GM12878 (cell line): Measurements from ENCODE around the gene RNF169.

Source experiments
- CREB1 ChIP-seq: IDR thresholded peaks from 2 replicates; pipeline ENCODE4 v1.6.1; 2012; ENCODE audit warnings: low read depth, mild to moderate bottlenecking, inconsistent platforms
- EP300 ChIP-seq, 2 experiments: fragments of 150-350 bp in 1 of 2; IDR thresholded peaks; 2 replicates each; pipeline ENCODE4 v1.6.1; 2011 to 2012; ENCODE audit warnings: low read depth in 2 of 2, low read length in 2 of 2, borderline replicate concordance in 1 of 2, improper control_type of control experiment in 1 of 2, inconsistent platforms in 1 of 2; ENCODE audit not compliant: control insufficient read depth in 1 of 2
- JUNB ChIP-seq: IDR thresholded peaks from 2 replicates; pipeline ENCODE4 v1.6.1; 2016; ENCODE audit warnings: antibody characterized with exemption, mild to moderate bottlenecking
- KAT2A ChIP-seq: conservative IDR thresholded peaks from 2 replicates; pipeline ENCODE4 v1.6.1; 2011; ENCODE audit warnings: low read depth, low read length; ENCODE audit not compliant: control insufficient read depth
- PML ChIP-seq: IDR thresholded peaks from 2 replicates; pipeline ENCODE4 v1.6.1; 2012; ENCODE audit warnings: low read length, inconsistent platforms
- POLR2A ChIP-seq: IDR thresholded peaks from 2 replicates; pipeline ENCODE4 v1.6.1; 2011; ENCODE audit warnings: low read depth, mild to moderate bottlenecking, low read length
- RAD21 ChIP-seq: IDR thresholded peaks from 2 replicates; pipeline ENCODE4 v1.6.1; 2011; ENCODE audit warnings: mild to moderate bottlenecking, low read depth, low read length, moderate library complexity; ENCODE audit not compliant: insufficient read depth
- ZNF207 ChIP-seq: fragments of 450-650 bp; IDR thresholded peaks from 2 replicates; pipeline ENCODE4 v1.6.1; 2014; ENCODE audit warnings: antibody characterized with exemption, mild to moderate bottlenecking, borderline replicate concordance
- TF ChIP-seq, protein P1 (sequence below): IDR thresholded peaks from 2 replicates; pipeline ENCODE4 v1.6.1; 2011; ENCODE audit warnings: low read depth, mild to moderate bottlenecking, low read length, moderate library complexity, borderline replicate concordance; ENCODE audit errors: extremely low read depth
- TF ChIP-seq, protein P2 (sequence below), 3 experiments: IDR thresholded peaks in 2 of 3; conservative IDR thresholded peaks in 1 of 3; 2 replicates each; pipeline ENCODE4 v1.5.1; 2011; ENCODE audit warnings: low read depth in 3 of 3, low read length in 3 of 3, mild to moderate bottlenecking in 3 of 3, control low read depth in 2 of 3, moderate library complexity in 2 of 3, inconsistent platforms in 1 of 3, mixed read lengths in 1 of 3; ENCODE audit not compliant: control insufficient read depth in 2 of 3, insufficient read depth in 1 of 3; ENCODE audit errors: extremely low read depth in 1 of 3

DNA sequence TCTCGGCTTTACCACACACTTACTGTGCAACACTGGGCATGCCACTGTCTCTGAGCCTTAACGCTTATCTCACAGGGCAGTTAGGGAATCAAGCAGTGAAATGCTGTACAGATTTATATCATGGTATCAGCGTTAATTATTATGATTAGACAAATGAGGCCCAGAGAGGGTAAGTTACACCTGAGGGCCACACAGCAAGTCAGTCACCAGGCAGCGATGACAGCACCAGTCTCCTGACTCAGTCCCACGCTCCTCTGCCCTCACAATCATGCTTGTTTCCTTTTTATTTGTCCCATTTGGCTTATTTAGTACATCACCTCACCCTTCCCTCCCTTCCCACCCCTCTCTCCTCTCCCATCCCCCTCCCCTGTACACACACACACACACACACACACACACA, 29.6 kb upstream of the RNF169 start:
- TF ChIP-seq ZNF207 (no peak), EP300 (IDR thresholded peaks at IDR 0.05; ENCODE audit: borderline replicate concordance in 1 of 2, control insufficient read depth in 1 of 2, low read depth in 2 of 2, low read length in 2 of 2) (no peak), RAD21 (no peak), PML (no peak), POLR2A (no peak), KAT2A (no peak), JUNB (no peak), CREB1 (no peak)
- TF ChIP-seq, protein P1, sequence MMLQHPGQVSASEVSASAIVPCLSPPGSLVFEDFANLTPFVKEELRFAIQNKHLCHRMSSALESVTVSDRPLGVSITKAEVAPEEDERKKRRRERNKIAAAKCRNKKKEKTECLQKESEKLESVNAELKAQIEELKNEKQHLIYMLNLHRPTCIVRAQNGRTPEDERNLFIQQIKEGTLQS: no peak
- TF ChIP-seq, protein P2, sequence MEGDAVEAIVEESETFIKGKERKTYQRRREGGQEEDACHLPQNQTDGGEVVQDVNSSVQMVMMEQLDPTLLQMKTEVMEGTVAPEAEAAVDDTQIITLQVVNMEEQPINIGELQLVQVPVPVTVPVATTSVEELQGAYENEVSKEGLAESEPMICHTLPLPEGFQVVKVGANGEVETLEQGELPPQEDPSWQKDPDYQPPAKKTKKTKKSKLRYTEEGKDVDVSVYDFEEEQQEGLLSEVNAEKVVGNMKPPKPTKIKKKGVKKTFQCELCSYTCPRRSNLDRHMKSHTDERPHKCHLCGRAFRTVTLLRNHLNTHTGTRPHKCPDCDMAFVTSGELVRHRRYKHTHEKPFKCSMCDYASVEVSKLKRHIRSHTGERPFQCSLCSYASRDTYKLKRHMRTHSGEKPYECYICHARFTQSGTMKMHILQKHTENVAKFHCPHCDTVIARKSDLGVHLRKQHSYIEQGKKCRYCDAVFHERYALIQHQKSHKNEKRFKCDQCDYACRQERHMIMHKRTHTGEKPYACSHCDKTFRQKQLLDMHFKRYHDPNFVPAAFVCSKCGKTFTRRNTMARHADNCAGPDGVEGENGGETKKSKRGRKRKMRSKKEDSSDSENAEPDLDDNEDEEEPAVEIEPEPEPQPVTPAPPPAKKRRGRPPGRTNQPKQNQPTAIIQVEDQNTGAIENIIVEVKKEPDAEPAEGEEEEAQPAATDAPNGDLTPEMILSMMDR (IDR thresholded peaks at IDR 0.05 in 2 of 3, conservative IDR thresholded peaks at IDR 0.05 in 1 of 3; ENCODE audit: control insufficient read depth in 2 of 3, extremely low read depth in 1 of 3, insufficient read depth in 1 of 3, low read depth in 3 of 3, low read length in 3 of 3): no peak
